HG03108 (cell line): Measurements from ENCODE around the gene CAMTA1.
"Not testable (repeated sequence)": the region's sequence is repeated elsewhere in the genome, so short reads cannot be mapped to it uniquely, and the experiment has no call there.

Experiments used
- ATAC-seq: cut with Tn5 transposase; IDR thresholded peaks from one replicate; pipeline ENCODE4 v1.9.1; 2021; ENCODE audit warnings: moderate library complexity; ENCODE audit not compliant: unreplicated experiment

Gene CAMTA1

DNA sequence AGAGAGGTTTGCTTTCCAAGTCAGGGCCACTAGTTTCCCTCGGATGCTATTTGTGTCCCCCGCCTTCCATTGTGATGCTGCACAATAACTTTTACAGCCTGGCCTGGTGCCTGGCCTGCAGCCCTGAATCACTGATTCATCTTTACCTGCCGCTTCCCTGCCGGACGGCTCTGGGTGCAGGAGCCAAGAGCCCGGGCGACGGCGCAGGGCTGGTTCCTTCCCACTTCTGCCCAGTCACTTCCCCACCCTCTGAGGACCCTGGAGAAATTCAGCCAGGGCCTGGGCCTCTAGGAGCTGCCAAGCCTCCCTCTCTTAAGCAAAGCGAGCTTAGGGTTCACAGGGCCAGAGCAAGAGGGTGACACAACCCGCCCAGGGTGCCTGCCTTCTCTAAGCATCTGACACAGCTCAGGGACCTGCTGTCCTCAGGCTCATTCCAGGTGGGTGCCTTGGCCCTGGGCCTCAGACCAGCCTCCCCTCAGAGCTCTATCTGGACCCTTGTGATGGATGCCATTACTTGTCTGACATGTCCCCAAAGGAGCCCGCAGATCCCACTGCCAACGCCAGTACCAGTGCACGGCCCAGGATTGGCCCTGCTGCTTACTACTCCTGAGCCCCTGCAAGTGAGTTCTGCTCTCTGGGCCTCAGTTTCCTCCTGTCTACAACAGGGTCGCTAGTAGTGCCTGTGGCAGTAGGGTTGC is 604.8 kb downstream of the CAMTA1 start:
- ATAC-seq, result no peak

GRCh38 chr1:7390604-7391000 is 605.3 kb downstream of the CAMTA1 start:
- ATAC-seq, result no peak

DNA sequence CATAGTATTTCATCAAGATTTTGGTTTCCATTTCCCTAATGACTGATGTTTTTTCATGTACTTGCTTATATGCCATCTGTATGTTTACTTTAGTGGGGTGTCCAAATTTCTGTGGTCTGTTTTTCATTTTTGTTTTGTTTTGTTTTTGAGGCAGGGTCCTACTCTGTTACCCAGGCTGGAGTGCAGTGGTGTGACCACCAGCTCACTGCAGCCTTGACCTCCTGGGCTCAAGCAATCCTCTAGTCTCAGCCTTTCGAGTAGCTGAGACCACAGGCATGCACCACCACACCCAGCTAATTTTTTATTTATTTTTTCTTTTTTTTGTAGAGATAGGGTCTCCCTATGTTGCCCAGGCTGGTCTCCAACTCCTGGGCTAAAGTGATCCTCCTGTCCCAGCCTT is 607.9 kb downstream of the CAMTA1 start:
- no peak for ATAC-seq

DNA sequence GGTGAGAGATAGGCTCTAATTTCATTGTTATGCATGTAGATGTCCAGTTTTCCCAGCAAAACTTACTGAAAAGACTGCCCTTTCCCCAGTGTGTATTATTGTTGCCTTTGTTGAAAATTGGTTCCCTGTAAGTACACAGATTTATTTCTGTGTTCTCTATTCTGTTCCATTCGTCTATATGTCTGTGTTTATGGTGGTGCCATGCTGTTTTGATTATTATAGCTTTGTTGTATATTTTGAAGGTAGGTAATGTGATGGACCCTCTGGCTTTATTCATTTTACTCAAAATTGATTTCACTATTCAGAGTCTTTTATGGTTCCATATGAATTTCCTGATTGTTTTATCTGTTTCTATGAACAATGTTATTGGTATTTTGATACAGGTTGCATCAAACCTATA is 610.0 kb downstream of the CAMTA1 start:
- no peak for ATAC-seq

DNA sequence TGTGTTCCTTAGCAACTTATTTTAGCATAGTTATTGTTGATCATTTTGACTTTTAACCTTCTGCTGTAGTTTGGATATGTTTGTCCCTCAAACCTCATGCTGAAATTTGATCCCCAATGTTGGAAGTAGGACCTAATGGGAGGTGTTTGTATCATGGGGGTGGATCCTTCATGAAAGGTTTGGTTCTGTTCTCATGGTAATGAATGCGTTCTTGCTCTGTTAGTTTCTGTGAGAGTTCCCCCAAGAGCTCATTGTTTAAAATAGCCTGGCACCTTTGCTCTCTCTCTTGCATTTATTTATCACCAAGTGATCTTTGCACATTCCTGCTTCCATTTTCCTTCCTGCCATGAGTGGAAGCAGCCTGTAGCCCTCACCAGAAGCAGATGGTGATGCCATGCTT is 613.7 kb downstream of the CAMTA1 start:
- no peak for ATAC-seq

DNA sequence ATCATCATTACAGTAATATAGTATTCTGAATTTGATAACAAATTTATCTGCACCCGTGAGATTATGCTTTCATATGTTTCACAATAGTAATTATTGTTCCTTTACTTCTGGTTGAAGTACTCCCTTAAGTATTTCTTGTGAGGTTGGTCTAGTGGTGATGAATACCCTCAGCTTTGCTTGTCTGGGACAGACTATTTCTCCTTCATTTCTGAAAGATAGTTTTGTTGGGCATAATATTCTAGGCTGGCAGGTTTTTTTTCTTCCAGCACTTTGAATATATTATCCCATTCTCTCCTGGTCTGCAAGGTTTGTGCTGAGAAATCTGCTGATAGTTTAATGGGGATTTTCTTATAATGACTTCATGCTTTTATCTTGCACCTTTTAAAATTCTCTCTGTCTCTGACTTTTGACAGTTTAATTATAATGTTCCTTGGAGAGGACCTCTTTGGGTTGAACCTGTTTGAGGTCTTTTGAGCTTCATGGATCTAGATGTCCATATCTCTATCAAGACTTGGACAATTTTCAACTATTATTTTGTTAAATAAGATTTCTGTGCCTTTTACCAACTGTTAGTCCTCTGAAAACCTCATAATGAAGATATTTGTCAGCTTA is 614.4 kb downstream of the CAMTA1 start:
- ATAC-seq, result no peak

DNA sequence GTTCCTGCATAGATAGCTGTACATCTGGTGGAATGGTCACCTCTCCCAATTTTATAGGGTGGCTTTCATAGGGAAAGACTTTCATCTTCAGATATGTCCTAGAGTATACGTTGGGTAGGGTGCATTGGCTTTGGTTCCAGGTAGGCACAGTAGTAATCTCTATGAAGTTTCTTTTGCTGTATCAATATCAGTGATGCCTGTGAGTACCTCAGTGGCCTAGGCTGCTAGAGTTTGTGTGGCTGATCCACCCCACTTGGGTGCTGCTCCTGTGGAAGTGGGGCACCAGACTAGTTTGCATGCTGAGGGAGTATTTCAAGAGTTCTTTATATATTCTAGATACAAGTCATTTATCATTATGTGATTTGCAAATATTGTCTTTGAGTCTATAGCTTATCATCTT is 615.3 kb downstream of the CAMTA1 start:
- no peak for ATAC-seq

DNA sequence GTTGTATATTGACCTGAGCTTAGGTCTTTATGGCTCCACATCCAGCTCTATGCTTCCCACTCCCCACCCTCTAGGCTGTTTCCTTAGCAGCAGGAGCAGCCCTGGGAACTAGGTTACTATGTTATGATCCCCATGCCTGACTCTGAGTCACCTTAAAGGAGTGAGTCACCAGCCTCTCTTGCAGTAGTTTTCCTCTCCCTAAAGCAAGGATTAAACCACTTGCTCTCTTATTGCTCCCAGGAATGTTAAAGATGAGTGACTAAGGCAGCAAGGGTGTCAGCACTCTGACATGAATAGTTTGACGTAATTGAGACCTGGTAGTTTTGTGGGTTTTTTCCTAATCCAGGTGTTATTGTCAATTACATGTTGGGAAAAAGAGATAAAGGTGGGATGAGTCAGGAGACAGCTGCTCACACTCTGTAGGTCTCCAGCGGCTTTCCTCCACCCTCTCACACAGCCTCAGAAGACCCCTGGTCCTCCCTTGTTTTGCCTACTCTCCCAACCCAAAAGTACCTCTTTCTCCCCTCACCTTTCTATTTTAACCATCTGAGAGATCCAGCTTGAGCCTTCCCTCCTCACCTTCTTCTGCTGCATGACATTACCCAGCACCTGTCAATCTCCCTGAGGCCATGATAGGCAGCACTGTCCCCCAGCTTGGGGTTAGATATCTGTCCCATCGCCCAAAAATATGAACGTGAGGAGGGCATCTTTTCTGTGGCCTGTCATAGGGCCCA is 616.7 kb downstream of the CAMTA1 start:
- no peak for ATAC-seq

- ATAC-seq, result no peak
Observed at GRCh38 chr1:7402548-7402850, 617.2 kb downstream of the CAMTA1 start.

DNA sequence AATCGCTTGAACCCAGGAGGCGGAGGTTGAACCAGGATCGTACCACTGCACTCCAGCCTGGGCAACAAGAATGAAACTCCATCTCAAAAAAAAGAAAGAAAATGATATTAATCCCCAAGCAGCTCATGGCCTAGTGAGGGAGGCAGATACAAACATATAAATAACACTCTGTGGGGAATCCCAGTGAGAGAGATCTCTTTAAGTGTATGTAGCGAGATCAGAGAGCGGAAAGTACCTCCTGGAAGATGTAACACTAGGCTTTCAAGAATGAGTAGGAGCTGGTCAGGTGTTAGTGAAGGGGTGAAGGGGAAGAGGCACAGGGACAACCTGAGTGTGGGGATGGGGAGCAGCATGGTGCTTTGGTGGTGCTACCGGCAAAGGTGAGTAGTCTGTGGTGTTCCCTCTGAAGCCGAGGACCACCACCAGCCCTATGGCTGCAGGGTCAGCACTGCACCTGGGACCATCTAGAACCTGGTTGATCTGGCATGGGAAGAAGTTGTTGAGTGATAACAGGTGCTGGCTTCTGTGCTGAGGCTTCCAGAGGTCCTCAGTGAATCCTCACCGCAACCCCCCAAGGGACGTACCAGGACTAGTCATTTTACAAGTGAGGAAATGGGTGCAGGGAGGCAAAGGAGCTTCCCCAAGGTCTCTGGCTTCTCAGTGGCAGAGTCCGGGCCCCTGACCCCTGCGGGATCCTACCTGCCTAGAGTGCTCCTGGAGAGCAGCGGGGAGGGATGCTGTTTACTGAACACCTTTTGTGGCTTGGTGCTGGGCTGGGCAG is 618.2 kb downstream of the CAMTA1 start:
- no peak for ATAC-seq

DNA sequence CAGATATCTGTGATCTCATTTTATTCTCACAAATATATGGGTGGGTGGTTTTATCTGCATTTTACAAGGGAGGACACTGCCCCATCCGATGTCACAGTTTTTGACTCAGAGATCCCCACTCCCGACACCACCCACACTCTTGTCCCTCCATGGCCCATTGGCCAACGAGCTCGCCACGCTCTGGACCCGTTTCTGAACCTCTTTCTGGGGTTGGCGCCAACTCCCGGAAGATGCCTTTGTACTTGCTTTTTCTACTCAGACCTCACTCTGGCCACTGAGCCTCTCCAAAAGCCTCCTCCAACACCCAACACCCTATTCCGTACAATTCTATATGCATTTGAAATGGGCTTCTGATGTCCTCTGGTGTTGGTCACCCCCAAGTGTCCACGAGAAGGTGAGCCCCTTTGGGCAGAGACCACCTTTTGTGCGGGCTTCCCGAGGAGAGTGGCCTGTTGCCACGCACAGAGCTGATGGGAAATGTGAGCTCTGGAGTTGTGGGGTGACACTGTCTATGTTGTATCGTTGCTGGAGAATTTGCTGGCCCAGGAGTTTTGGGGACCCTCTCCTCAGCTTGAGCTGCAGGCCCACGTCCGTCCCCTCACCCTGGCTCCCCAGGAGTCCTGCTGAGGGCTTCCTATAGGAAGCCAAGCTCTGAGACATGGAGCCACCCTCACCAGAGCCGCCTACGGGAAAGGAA is 618.9 kb downstream of the CAMTA1 start:
- ATAC-seq, result no peak

DNA sequence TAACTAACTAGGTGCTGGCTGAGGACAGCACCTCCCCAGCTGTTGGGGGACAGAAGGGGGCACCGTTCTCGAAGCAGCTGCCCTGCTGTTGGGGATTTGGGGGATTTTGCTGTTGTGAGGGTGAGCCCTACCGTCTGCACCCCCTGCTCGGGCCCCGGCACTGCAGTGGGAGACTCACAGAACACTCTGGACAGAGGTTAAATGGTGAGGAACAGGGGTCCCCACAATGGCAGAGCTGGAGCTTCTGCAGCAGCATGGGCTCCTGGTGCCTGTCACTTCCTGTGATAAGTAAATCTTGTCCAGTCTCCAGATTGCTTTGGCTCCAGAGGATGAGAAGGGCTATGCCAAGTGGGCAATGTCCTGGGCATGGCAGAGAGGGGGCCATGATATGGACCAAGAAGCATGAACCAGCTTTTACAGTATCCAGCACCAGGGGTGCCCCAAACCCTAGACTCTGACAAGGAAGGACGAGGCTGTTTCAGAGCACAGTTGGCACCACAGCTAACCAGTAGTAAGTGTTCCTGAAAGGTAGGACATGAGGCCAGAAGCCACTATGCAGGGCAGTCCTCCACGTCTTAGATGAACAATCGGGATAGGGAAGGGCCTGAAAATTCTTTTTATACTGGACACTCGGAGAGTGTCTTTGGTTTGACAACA is 620.7 kb downstream of the CAMTA1 start:
- no peak for ATAC-seq

GRCh38 chr1:7406641-7407543 is 621.6 kb downstream of the CAMTA1 start:
- ATAC-seq, result no peak

- ATAC-seq, result no peak
Observed at GRCh38 chr1:7407544-7407895, 622.3 kb downstream of the CAMTA1 start.

DNA sequence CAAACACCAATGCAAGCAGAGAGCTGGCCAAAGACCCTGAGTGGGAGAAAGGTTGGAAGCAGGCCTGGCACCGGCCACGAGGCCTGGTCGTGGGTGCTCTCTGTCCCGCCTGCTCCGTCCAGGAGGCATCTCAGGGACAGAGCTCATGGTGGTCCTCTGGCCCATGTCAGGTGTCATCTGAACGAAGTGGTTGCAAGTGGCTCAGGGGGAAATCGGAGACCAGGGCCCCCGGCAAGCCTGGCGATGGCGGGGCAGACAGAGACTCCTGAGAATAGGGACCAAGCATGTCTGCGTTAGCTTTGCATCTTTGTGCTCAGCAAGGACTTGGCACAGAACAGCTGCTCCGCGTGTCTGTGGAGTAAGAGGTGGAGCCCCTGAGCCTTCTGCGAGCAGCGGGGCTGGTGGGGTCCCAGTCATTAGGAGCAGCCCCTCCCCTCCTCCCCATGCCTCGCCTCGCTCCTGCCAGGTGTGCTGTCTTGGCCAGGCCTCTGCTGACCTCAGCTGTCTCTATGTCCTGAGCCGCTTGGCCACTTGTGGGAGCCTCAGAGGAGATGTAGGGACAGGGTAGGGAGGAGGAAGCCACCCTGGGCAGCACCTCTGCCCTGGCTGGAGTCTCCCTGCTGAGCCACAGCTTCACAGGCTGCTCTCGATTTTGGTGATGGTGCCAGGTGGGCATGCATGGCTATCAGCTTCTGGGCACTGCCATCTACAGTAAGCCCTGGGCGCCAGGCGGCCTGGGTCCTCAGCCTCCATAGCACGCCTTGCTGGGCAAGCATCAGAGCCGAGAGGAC is 622.9 kb downstream of the CAMTA1 start:
- ATAC-seq, result no peak

DNA sequence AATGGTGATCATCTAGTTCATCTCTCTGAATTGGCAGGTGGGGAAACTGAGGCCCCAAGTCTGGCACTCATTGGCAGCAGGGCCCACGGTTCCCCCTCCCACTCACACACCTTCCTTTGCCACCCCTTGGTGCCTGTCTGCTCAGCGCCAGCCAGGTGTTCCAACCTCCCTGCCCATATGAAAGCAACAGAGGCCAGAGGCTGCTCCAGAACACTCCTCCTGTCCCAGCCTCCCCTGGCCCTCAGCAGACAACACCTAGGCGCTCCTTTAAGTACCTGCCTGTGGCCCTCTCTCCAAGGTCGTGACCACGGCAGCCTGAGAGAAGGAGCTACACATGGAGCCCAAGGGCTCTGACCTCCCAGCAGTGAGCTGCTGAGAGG is 623.5 kb downstream of the CAMTA1 start:
- ATAC-seq, result no peak

DNA sequence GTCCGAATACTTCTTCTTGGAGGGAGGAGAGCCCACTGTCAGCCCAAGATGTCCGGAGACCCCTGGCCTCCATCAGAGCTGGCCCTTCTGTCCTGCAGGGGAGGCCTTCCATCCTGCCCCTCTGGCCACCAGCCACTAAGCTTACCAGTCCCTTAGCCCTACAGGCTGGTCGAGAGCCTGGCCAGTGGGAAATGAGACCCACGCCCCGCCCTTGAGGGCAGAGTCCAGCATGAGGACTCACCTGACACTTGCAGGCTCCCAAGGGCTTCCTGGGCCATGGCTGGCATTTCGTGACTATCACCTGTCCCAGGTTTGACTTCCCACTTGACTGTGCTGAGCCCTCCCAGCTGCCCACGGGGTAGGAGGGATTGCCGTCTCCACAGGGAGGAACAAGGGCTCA is 624.0 kb downstream of the CAMTA1 start:
- ATAC-seq, result no peak

DNA sequence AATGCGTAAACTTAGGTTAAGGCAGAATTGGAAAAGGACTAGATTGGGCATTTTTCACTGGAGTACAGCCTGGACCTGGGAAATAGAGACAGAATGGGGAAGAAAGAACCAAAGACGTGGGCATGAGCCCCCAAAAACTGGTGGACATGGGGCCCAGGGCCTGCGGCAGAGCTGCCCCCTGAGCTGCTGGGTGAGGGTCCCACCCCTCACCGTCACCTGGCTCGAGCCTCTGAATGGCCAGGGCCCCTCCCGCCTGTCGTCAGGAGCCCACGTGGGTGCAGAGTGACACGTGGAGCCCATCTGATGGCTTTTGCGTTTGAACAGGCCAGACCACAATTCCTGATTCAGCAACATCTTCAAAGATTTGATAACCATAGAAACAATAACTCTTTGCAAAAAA is 624.9 kb downstream of the CAMTA1 start:
- ATAC-seq, result no peak

DNA sequence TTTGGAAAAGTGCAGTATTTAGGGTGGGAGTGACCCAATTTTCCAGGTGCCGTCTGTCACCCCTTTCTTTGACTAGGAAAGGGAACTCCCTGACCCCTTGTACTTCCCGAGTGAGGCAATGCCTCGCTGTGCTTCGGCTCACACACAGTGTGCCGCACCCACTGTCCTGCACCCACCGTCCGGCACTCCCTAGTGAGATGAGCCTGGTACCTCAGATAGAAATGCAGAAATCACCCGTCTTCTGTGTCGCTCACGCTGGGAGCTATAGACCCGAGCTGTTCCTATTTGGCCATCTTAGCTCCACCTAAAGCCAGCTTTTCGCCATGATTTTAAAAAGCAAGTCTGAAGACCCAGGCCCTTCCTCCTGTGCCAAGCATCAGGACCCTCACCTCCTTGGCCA is 632.4 kb downstream of the CAMTA1 start:
- not testable (repeated sequence) for ATAC-seq
